ENCODE data around the gene GPR15.

- no peak for TF ChIP-seq CTCF (IDR thresholded peaks at IDR 0.05; ENCODE audit: poor library complexity, severe bottlenecking)
- no peak for TF ChIP-seq SMC3 (conservative IDR thresholded peaks at IDR 0.05; ENCODE audit: poor library complexity)
Observed at GRCh38 chr3:98548544-98548943, 16.8 kb downstream of the GPR15 start.
